GM12874 (cell line): ENCODE results near the gene APOC3.

Experiments
- TF ChIP-seq, protein P1 (sequence below): IDR thresholded peaks from 2 replicates; pipeline ENCODE4 v1.5.1; 2011; ENCODE audit warnings: low read depth, mild to moderate bottlenecking, control low read depth, low read length, moderate library complexity; ENCODE audit not compliant: insufficient read depth

Gene APOC3

DNA sequence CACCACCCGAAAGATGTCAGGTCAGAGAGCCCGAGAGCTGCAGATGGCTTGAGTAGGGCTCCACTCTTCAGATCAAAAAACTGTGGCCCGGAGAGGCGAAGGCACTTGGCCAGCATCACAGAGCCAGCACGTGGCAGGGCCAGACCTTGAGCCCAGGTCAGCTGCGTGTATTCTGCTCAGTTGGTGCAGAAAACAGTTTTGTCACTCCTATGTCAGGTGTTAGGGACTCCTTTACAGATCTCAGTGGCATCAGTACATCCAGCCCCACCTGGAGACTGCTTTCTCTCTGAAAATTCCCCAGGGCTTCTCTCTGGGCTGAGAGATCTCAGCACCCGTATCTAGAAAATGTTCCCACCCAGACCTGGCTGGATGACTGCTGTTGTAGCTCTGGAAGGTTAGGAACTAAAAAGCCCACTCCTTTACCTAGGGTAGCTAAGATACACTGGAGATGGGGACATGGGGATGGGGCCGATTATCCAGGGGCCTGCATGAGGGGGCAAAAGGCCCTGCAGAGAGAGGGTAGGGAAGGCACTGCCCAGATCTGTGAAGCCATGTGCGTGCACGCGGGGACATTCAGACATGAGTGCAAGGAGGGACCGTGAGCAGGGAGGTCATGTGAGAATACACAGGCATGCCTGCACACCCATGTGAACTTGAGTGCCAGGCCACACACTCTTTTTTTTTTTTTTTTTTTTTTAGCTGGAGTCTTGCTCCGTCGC lies 4.3 kb downstream of the APOC3 start:
- TF ChIP-seq, protein P1, sequence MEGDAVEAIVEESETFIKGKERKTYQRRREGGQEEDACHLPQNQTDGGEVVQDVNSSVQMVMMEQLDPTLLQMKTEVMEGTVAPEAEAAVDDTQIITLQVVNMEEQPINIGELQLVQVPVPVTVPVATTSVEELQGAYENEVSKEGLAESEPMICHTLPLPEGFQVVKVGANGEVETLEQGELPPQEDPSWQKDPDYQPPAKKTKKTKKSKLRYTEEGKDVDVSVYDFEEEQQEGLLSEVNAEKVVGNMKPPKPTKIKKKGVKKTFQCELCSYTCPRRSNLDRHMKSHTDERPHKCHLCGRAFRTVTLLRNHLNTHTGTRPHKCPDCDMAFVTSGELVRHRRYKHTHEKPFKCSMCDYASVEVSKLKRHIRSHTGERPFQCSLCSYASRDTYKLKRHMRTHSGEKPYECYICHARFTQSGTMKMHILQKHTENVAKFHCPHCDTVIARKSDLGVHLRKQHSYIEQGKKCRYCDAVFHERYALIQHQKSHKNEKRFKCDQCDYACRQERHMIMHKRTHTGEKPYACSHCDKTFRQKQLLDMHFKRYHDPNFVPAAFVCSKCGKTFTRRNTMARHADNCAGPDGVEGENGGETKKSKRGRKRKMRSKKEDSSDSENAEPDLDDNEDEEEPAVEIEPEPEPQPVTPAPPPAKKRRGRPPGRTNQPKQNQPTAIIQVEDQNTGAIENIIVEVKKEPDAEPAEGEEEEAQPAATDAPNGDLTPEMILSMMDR, result no peak

- TF ChIP-seq, protein P1, result no peak
Observed at GRCh38 chr11:116835042-116835772, 5.5 kb downstream of the APOC3 start.

DNA sequence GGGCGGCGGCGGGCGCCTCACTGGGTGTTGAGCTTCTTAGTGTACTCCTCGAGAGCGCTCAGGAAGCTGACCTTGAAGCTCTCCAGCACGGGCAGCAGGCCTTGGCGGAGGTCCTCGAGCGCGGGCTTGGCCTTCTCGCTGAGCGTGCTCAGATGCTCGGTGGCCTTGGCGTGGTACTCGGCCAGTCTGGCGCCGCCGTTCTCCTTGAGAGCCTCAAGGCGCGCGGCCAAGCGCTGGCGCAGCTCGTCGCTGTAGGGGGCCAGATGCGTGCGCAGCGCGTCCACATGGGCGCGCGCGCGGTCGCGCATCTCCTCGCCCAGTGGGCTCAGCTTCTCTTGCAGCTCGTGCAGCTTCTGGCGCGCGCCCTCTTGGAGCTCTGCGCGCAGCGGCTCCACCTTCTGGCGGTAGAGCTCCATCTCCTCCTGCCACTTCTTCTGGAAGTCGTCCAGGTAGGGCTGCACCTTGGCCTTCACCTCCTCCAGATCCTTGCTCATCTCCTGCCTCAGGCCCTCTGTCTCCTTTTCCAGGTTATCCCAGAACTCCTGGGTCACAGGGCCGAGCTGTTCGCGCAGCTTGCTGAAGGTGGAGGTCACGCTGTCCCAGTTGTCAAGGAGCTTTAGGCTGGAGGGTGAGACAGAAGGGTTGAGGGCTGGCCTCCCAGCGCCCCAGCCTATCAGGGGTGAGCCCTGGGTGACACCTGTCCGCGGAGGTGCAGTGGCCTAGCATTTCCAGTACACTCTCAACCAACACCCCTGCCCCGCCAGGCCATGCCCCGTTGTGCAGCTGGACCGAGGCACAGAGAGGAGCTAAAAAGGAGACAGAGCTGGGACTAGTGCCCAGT lies 6.3 kb downstream of the APOC3 start:
- TF ChIP-seq, protein P1, result peak; percentile 83

DNA sequence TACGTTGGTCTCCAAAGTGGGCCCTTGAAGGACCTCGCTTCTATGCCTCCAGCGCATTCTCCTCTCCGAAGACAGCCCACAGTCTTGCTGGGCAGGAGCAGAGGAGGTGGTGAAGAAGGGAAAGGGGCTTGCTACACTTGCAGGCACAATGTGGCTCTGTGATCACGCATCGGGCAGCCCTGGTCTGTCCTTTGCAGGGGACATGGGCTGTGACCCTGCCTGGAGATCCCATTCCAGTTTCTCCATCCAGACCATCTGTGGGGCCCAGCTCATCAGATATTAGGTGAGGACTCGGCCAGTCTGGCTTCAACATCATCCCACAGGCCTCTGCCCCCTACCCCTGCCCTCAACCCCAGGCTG lies 6.9 kb downstream of the APOC3 start:
- TF ChIP-seq, protein P1, result no peak

GRCh38 chr11:116837231-116838091 lies 7.8 kb downstream of the APOC3 start, which contains the start of gene APOA1:
Gene APOA1, minus strand, starts transcription at chr11:116837622. Its CDS starts 235 bp downstream, at chr11:116837387.
- TF ChIP-seq, protein P1, result no peak

DNA sequence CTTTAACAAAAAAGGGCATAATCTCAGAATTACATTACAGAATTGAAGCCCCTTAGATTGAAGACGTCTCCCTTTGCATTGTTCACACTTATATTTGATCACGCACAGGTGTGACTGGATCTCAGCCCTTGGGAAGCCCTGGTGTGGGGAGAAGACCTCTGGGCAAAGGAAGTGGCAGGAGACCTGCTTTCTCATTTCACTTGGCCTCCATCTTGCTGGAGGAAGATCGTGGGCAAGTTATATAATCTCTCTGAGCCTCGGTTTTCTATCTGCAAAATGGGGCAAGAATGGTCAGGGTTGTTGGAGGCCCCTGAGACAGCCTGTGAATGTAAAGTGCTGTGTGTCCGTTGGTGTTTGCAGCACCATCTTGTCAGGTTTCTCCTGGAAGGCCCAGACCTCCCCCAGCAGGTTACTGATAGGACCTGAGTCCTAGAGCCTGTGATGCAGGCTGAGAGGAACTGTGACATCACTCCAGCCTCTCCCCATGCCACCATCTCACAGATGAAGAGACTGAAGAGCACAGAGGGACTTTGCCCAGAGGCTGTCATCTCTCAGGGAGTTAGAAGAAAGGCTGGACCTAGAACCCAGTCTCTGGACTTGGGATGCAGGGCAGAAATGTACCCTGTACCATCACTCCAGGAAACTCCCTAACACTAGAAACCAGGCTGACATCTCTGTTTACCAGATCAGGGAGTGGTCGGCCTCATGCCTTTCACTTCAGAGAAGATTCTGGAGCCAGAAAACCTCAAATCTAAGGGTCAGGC lies 8.8 kb downstream of the APOC3 start:
- TF ChIP-seq, protein P1, result no peak
